ENCODE measurements around the gene TUBGCP3.
"Not testable (repeated sequence)": the region's sequence is repeated elsewhere in the genome, so short reads cannot be mapped to it uniquely, and the experiment has no call there.

TUBGCP3 gene

DNA sequence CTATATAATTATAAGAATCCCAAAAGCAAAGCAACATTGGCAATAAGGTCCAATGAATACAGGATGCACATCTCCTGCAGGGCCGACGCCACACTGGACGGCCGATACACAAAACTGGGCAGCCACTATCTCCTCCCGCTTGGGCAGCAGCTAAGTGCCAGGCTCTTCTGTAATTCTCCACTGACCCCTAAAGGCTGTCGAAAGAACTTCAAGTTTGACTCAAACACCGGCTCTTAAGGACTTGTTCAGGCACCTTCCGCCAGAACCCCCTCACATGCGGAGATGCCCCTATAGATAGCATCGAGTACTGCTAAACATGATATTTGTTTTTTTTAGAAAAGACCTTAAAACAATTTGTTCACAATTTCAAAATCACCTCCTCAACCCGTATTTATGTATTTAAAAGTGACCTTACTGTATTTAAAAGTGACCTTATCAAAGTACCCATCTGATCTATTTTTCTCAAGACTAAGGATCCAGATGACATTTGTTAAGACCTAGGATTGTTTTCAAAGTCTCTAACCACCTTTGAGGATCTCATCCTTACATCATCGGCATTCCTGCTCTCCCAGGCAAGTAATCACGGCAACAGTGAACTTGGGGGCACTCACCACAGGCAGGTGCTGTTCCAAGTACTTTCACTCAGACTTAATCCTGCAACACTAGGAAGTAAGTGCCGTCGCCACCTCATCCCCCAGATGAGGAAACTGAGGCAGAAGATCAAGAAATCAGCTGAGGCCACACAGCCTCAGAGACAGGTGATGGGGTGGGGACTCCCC is 77.8 kb downstream of the TUBGCP3 start:
- H3K36me3 Mint-ChIP-seq (ENCODE audit: low read depth) = peaks cover 29% of the 10 kb centered on the region
- H3K4me3 Mint-ChIP-seq = no peak overlapping the region
- H3K4me1 Mint-ChIP-seq = peaks cover 10% of the 10 kb centered on the region
- ATAC-seq (no peak), DNase-seq (no peak)
- no peak overlapping the region for H3K27ac Mint-ChIP-seq
- no peaks in the 10 kb centered on the region for H3K27me3 Mint-ChIP-seq
- H3K9me3 Mint-ChIP-seq = no peaks in the 10 kb centered on the region

DNA sequence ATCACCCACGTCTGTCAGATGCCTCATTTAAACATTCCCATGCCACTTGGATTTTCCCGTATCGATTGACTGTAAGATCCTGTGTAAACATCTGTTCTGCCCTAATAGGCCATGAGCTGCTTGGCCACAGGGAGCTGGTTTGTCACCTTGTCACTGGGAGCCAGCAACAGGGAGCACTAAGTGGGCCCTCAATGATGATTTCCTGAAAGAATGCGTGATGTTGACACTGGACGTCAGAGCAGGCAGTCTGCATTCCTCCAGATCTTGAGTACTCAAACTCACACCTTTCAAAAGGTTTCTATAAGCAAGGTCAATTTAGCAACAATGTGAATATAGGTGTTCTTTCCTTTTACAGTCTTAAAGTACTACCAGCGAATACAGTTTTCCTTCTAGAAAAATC is 78.8 kb downstream of the TUBGCP3 start:
- no peak for ATAC-seq
- no peaks in the 10 kb centered on the region for H3K9me3 Mint-ChIP-seq
- H3K4me3 Mint-ChIP-seq = no peak overlapping the region
- no peak overlapping the region for H3K27ac Mint-ChIP-seq
- H3K4me1 Mint-ChIP-seq = peaks cover 10% of the 10 kb centered on the region
- no peak for DNase-seq
- no peaks in the 10 kb centered on the region for H3K27me3 Mint-ChIP-seq
- H3K36me3 Mint-ChIP-seq (ENCODE audit: low read depth) = peaks cover 25% of the 10 kb centered on the region

DNA sequence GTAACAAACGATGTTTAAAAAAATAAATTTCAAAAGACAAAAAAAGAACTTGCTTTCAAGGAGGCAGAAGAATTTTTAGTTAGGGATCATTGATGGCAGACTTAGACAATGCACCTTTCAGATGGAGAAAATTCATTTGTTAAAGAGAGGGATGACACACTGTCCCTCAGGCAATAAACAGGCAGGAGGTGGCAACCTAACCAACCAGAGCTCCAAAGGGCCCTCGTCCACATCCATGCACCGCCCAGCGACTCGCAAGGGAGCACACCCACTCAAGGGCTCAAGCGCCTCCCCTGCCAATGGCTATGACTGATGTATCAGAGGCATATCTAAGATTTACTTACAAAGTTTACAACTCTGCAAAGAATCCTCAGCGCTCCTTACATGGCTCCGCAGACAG is 81.9 kb downstream of the TUBGCP3 start:
- Mint-ChIP-seq H3K36me3 (ENCODE audit: low read depth) (peaks cover 37% of the 10 kb centered on the region), H3K4me3 (no peak overlapping the region), H3K27ac (no peak overlapping the region), H3K4me1 (peaks cover 4% of the 10 kb centered on the region), H3K27me3 (no peaks in the 10 kb centered on the region), H3K9me3 (no peaks in the 10 kb centered on the region)
- DNase-seq (no peak), ATAC-seq (no peak)

DNA sequence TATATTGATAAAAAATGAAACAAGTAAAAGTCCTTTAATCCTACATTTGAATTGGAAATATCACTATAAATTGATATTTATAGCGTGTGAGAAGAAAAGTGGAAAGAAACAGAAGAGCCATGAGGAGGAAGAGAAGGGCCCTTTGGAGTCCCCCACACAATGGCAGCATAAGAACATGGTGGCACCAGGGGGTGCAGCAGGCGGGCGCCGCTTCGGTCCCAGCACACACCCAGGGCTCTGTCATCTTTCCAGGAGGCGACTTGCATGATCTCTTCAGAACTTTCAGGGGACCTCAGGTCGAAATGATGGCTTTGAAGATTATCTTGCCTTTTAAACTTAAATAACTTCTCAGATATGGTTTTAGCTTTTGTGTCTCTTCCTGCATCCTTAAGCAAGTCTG is 91.8 kb downstream of the TUBGCP3 start:
- ATAC-seq = no peak
- H3K4me3 Mint-ChIP-seq = no peak overlapping the region
- DNase-seq = no peak
- peaks cover 28% of the 10 kb centered on the region for H3K36me3 Mint-ChIP-seq (ENCODE audit: low read depth)
- no peaks in the 10 kb centered on the region for H3K4me1 Mint-ChIP-seq
- no peaks in the 10 kb centered on the region for H3K27me3 Mint-ChIP-seq
- H3K9me3 Mint-ChIP-seq = no peaks in the 10 kb centered on the region
- H3K27ac Mint-ChIP-seq = no peak overlapping the region

DNA sequence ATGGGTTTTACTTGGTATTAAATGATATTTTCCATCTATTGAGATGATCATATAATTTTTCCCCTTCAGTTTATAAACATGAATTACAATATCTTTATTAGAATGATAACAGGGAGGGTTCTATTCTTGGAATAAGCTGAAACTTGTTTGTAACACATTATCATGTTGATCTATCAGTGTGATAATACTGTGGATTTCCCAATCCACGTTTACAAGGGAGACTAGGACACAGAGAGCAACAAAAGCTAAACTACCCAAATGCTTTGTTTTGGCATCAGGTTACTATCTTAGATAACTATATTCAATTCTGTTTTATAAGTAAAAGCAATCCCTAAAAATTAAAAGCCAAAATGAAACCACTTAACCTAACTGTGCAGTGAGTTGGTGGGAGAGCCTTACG is 92.5 kb downstream of the TUBGCP3 start:
- H3K27me3 Mint-ChIP-seq = no peaks in the 10 kb centered on the region
- ATAC-seq (no peak), DNase-seq (no peak)
- H3K4me1 Mint-ChIP-seq = no peaks in the 10 kb centered on the region
- H3K4me3 Mint-ChIP-seq = no peak overlapping the region
- H3K36me3 Mint-ChIP-seq (ENCODE audit: low read depth) = peaks cover 33% of the 10 kb centered on the region
- H3K27ac Mint-ChIP-seq = no peak overlapping the region
- H3K9me3 Mint-ChIP-seq = no peaks in the 10 kb centered on the region

DNA sequence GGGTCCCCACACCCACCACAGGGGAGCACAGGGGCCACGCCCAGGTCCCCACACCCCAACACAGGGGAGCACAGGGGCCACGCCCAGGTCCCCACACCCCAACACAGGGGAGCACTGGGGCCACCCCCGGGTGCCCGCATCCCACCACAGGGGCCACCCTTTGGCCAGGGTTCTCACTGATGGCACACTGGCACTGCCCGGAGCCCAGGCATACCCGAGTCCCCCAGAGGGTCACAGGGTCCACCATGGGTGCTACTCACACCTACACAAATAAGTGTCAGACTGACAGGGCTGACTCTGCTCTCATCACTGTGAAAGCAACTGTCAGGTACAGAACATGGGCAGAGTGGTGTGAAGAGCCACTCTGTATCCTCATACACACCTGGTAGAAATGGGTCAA is 98.8 kb downstream of the TUBGCP3 start:
- no peak overlapping the region for H3K4me3 Mint-ChIP-seq
- H3K9me3 Mint-ChIP-seq = no peaks in the 10 kb centered on the region
- H3K27me3 Mint-ChIP-seq = no peaks in the 10 kb centered on the region
- peaks cover 47% of the 10 kb centered on the region for H3K36me3 Mint-ChIP-seq (ENCODE audit: low read depth)
- peak overlapping the region; percentile 18 for H3K27ac Mint-ChIP-seq
- ATAC-seq (peak; percentile 33), DNase-seq (peak; percentile 3)
- H3K4me1 Mint-ChIP-seq = no peaks in the 10 kb centered on the region

DNA sequence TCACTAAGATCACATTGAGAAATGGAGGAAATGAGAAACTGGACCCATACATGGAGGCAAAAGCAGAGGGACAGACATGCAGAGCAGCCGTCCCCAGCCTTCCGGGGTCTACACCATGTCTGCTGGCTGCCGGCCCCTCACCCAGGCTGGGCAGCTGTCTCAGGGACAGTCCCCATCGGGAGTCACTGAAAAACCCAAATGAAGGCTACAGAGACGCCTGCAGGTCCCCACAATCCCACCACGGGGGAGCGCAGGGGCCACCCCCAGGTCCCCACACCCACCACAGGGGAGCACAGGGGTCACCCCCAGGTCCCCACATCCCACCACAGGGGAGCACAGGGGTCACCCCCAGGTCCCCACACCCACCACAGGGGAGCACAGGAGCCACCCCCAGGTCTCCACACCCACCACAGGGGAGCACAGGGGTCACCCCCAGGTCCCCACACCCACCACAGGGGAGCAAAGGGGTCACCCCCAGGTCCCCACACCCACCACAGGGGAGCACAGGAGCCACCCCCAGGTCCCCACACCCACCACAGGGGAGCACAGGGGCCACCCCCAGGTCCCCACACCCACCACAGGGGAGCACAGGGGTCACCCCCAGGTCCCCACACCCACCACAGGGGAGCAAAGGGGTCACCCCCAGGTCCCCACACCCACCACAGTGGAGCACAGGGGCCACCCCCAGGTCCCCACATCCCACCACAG is 99.5 kb downstream of the TUBGCP3 start:
- not testable (repeated sequence) for H3K4me1 Mint-ChIP-seq, H3K27me3 Mint-ChIP-seq, H3K4me3 Mint-ChIP-seq, H3K9me3 Mint-ChIP-seq, ATAC-seq
- DNase-seq = peak; percentile 6
- Mint-ChIP-seq H3K36me3 (ENCODE audit: low read depth) (peaks cover 52% of the 10 kb centered on the region), H3K27ac (peak overlapping the region; percentile 27)

DNA sequence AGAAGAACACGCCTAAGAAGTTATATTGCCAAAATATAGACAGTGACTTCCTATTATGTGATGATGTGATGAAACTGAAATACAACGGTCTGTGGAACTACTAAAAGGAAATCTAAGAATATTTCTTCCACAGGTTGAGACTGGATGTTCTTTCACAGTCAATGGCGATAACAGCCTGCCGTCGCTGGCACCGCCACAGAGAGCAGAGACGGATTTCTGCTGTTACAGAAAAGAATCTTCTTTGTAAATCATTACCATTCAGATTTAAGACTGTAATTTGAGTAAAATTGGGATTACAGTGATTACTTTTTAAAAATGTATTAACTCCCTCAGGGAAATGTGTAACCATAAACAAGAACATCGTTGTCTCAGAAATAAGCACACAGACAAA is 100.8 kb downstream of the TUBGCP3 start:
- no peak overlapping the region for H3K4me3 Mint-ChIP-seq
- peaks cover 3% of the 10 kb centered on the region for H3K9me3 Mint-ChIP-seq
- H3K27me3 Mint-ChIP-seq = no peaks in the 10 kb centered on the region
- peaks cover 52% of the 10 kb centered on the region for H3K36me3 Mint-ChIP-seq (ENCODE audit: low read depth)
- no peak for ATAC-seq
- H3K27ac Mint-ChIP-seq = no peak overlapping the region
- DNase-seq = no peak
- H3K4me1 Mint-ChIP-seq = no peaks in the 10 kb centered on the region

DNA sequence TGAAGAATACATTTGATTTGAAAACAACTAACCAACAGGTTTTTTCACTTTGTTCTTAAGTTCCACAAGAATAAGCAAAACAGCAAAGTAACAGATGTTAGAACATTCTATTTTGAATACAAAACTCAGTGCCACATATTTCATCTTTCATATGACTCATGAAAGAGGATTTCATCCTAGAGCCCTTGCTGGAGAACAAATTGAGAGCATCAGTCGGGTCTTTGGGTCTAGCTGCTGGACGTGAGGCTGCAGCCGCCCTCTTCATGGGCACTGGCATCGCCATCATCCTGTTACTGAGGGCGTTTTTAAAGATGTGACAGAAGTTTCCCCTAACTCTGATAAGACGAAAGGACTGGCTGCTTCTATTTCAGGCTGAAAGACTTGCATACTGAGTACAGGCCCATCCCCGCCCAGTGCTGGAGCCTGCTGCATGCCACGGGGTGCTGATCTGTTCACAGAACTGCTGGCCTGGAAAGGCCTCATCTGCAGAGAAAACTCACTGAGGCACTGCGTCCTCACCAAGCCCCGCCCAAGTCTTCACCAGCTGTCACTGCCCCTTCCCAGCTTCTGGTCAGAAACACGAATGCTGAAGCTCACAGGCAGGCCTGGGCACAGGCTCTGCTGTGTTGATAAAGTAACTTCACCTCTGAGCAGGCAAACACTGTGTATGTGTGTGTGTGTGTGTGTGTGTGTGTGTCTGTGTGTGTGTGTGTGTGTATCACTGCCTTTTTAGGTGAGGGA is 101.4 kb downstream of the TUBGCP3 start:
- ATAC-seq (no peak), DNase-seq (no peak)
- Mint-ChIP-seq H3K27me3 (no peaks in the 10 kb centered on the region), H3K36me3 (ENCODE audit: low read depth) (peaks cover 52% of the 10 kb centered on the region), H3K4me1 (no peaks in the 10 kb centered on the region), H3K9me3 (peaks cover 6% of the 10 kb centered on the region), H3K4me3 (no peak overlapping the region), H3K27ac (no peak overlapping the region)

DNA sequence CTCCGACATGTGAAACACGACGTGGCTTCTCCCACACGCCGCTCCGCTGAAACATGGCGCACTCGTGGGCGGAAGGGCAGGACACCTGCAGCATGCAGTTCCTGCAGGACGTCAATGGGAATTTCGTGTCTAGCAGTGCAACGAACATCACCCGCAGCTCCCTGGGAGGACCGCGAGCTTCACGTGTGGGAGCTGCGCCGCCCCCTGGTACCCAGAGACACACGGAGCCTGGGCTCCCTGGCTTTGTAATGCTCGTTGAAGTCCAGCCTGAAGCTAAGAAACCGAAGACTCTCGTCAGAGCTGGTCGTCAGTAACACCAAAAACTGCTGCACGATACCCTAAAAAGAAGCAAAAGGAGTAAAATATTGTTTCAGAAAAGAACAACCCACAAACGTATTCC is 102.1 kb downstream of the TUBGCP3 start:
- peaks cover 12% of the 10 kb centered on the region for H3K9me3 Mint-ChIP-seq
- peaks cover 51% of the 10 kb centered on the region for H3K36me3 Mint-ChIP-seq (ENCODE audit: low read depth)
- H3K4me3 Mint-ChIP-seq, H3K27ac Mint-ChIP-seq, DNase-seq, H3K4me1 Mint-ChIP-seq, ATAC-seq, H3K27me3 Mint-ChIP-seq: not testable (repeated sequence)

DNA sequence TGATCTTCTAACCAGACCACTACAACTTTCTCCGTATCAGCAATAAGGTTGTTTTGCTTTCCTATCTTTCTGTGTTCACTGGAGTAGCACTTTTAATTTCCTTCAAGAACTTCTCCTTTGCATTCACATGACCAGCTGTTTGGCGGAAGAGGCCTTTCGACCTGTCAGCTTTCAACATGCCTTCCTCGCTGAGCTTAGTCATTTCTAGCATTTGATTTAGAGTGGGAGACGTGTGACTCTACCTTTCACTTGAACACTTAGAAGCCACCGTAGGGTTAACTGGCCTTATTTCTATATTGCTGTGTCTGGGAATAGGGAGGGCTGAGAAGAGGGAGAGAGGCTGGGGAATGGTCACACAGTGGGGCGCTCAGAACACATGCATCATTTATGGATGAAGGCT is 104.7 kb downstream of the TUBGCP3 start:
- Mint-ChIP-seq H3K9me3 (peaks cover 12% of the 10 kb centered on the region), H3K4me3 (no peak overlapping the region), H3K27ac (no peak overlapping the region), H3K27me3 (no peaks in the 10 kb centered on the region), H3K4me1 (peaks cover 3% of the 10 kb centered on the region), H3K36me3 (ENCODE audit: low read depth) (peaks cover 40% of the 10 kb centered on the region)
- DNase-seq (no peak), ATAC-seq (no peak)

DNA sequence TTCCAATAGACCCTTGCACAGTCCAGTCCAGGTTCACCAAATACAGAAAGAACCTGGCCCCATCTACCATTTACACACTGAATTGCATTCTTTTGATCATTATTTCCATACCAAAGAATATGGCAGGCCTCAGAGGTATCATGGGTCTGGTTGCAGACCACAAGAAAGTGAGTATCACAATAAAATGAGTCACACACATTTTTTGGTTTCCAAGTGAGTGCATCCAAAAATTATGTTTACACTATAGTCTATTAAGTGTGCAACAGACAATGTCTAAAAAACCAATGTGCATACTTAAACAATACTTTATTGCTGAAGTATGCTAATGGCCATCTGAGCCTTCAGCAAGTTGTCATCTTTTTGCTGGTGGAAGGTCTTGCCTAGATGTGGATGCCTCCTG is 106.5 kb downstream of the TUBGCP3 start:
- no peak for DNase-seq
- Mint-ChIP-seq H3K4me3 (no peak overlapping the region), H3K27ac (no peak overlapping the region), H3K27me3 (no peaks in the 10 kb centered on the region), H3K4me1 (peaks cover 3% of the 10 kb centered on the region), H3K36me3 (ENCODE audit: low read depth) (peaks cover 22% of the 10 kb centered on the region), H3K9me3 (peaks cover 12% of the 10 kb centered on the region)
- ATAC-seq = peak; percentile 66

DNA sequence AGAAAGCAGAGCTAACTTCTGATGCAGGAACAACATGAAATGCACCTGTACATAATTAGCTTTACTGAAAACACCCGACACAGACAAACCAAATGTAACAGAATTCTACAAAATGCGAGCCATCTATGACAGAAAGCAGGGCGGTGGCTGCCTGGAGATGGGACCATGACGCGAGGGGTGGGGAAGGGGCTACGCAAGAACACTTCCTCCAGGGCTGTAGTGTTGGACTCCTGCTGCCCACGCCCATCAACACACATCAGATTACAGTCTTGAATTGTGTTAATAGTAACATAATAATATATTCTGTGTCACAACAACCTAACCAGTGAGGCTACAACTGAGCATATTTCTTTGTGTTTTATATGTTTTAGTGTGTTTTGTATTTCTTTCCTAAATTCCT is 108.6 kb downstream of the TUBGCP3 start:
- ATAC-seq = no peak
- no peaks in the 10 kb centered on the region for H3K27me3 Mint-ChIP-seq
- no peak overlapping the region for H3K27ac Mint-ChIP-seq
- H3K4me3 Mint-ChIP-seq = no peak overlapping the region
- peaks cover 12% of the 10 kb centered on the region for H3K9me3 Mint-ChIP-seq
- no peak for DNase-seq
- H3K36me3 Mint-ChIP-seq (ENCODE audit: low read depth) = peaks cover 7% of the 10 kb centered on the region
- H3K4me1 Mint-ChIP-seq = peaks cover 3% of the 10 kb centered on the region

DNA sequence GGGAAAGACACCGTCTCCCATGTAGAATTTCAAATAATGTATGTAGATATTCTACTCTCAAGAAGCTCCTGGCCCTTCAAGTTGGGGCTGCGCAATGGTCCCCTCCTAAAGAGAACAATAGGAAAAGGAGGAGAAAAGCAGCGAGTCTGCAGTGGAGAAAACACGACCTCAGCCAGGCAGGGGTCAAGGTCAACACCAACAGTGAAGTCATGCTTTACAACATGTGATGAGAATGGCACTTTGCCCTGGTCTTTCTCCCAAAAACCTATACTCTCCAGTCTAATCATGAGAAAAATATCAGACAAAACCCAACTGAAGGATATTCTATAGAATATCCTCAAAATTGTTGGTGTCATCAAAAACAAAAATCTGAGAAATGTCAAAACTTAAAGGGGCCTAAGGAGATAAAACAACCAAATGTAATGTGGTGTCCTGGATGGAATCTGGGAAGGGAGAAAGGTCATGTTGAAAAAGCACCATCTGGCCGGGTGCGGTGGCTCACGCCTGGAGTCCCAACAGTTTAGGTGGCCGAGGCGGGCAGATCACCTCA is 110.8 kb downstream of the TUBGCP3 start:
- Mint-ChIP-seq H3K4me3 (no peak overlapping the region), H3K9me3 (peaks cover 9% of the 10 kb centered on the region), H3K36me3 (ENCODE audit: low read depth) (peaks cover 6% of the 10 kb centered on the region), H3K27me3 (no peaks in the 10 kb centered on the region), H3K27ac (no peak overlapping the region), H3K4me1 (peaks cover 3% of the 10 kb centered on the region)
- DNase-seq (no peak), ATAC-seq (no peak)

DNA sequence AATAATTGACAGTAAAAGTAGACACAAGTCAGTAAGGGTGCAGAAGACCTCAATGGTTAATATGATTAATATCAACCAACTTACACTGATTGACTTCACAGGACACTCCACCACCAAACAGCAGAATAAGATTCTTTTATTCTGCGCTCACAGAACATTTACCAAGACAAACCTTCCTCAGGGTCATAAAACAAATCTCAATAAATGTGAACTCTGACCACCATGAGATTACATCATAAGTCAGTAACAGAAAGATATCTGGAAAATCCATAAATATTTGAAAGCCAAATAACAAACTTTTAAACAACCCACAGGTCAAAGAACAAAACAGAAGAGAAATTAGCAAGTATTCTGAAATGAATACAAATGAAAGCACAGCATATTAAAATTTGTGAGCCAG is 112.1 kb downstream of the TUBGCP3 start:
- DNase-seq (no peak), ATAC-seq (no peak)
- H3K4me1 Mint-ChIP-seq = no peaks in the 10 kb centered on the region
- no peaks in the 10 kb centered on the region for H3K9me3 Mint-ChIP-seq
- no peaks in the 10 kb centered on the region for H3K27me3 Mint-ChIP-seq
- H3K27ac Mint-ChIP-seq = no peak overlapping the region
- H3K36me3 Mint-ChIP-seq (ENCODE audit: low read depth) = peaks cover 4% of the 10 kb centered on the region
- no peak overlapping the region for H3K4me3 Mint-ChIP-seq

Measured in activated naive CD8-positive, alpha-beta T cell treated with anti-CD3 and anti-CD28 coated beads, Interleukin-2, amount 50 U/mL, for 24 hours (primary cell).